Measurements from ENCODE around the gene VPS8.

The VPS8 gene

DNA sequence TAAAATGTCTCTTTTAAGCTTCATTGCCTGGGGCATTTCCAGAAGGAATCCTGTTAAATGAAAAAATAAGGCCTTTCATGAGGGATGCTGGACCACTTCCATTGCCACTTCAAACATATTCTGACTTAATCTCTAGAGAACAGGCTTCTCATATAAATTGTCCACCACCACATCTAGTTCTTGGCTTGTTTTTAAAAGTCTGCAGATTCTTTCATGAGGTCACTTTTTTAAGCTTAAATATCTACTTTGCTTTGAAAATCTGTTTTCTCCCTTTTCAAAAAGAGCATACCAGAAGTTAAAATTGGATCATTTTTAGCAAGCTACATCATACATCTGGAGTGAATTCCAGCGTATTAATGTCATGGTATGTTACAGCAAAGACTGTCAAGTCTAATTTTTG is 209.3 kb downstream of the VPS8 start:
- no peak overlapping the region for H3K4me3 ChIP-seq (replicated peaks; ENCODE audit: insufficient read depth, low read length)
- no peak overlapping the region for H3K27ac ChIP-seq (replicated peaks)
- no peak for DNase-seq (ENCODE audit: low read depth in 1 of 2, low spot score in 1 of 2)
- H3K27me3 ChIP-seq (ENCODE audit: insufficient read depth, poor library complexity, severe bottlenecking): no peaks in the 10 kb centered on the region
- TF ChIP-seq POLR2AphosphoS5 (IDR thresholded peaks at IDR 0.05; ENCODE audit: low read depth) (no peak), REST (IDR thresholded peaks at IDR 0.05; ENCODE audit: insufficient replicate concordance, low read depth) (no peak), CTCF (IDR thresholded peaks at IDR 0.05; ENCODE audit: insufficient read depth, low read length) (no peak), SPI1 (IDR thresholded peaks at IDR 0.05; ENCODE audit: borderline replicate concordance, low read depth) (no peak), GABPA (IDR thresholded peaks at IDR 0.05; ENCODE audit: low read depth) (no peak)

- no peak overlapping the region for H3K27ac ChIP-seq (replicated peaks)
- no peaks in the 10 kb centered on the region for H3K27me3 ChIP-seq (ENCODE audit: insufficient read depth, poor library complexity, severe bottlenecking)
- no peak for TF ChIP-seq POLR2AphosphoS5 (IDR thresholded peaks at IDR 0.05; ENCODE audit: low read depth)
- TF ChIP-seq GABPA (IDR thresholded peaks at IDR 0.05; ENCODE audit: low read depth): no peak
- no peak for TF ChIP-seq REST (IDR thresholded peaks at IDR 0.05; ENCODE audit: insufficient replicate concordance, low read depth)
- TF ChIP-seq SPI1 (IDR thresholded peaks at IDR 0.05; ENCODE audit: borderline replicate concordance, low read depth): no peak
- TF ChIP-seq CTCF (IDR thresholded peaks at IDR 0.05; ENCODE audit: insufficient read depth, low read length): no peak
- DNase-seq (ENCODE audit: low read depth in 1 of 2, low spot score in 1 of 2): no peak
- no peak overlapping the region for H3K4me3 ChIP-seq (replicated peaks; ENCODE audit: insufficient read depth, low read length)
Observed at GRCh38 chr3:185024406-185024805, 212.4 kb downstream of the VPS8 start.

DNA sequence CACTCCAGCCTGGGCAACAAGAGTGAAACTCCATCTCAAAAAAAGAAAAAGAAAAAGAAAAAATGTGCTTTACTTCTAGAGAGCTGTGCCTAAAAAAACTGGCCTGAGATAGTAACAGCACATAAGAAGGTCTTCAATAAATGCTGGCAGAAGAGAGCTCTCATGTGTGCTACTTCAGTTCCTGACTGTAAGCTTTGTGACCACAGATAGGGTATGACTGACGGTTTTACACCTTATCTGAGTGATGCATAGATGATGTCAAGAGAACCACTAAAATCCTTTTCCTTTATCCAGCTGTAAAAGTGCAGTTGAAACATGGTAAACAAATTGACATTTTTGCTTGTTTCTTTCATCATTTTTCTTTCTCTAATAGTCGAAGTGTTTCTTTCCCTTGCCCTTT is 213.0 kb downstream of the VPS8 start:
- no peak for DNase-seq (ENCODE audit: low read depth in 1 of 2, low spot score in 1 of 2)
- Histone ChIP-seq H3K4me3 (replicated peaks; ENCODE audit: insufficient read depth, low read length) (no peak overlapping the region), H3K27ac (replicated peaks) (no peak overlapping the region), H3K27me3 (ENCODE audit: insufficient read depth, poor library complexity, severe bottlenecking) (no peaks in the 10 kb centered on the region)
- no peak for TF ChIP-seq CTCF (IDR thresholded peaks at IDR 0.05; ENCODE audit: insufficient read depth, low read length)
- TF ChIP-seq GABPA (IDR thresholded peaks at IDR 0.05; ENCODE audit: low read depth): no peak
- TF ChIP-seq POLR2AphosphoS5 (IDR thresholded peaks at IDR 0.05; ENCODE audit: low read depth): no peak
- TF ChIP-seq REST (IDR thresholded peaks at IDR 0.05; ENCODE audit: insufficient replicate concordance, low read depth): no peak
- no peak for TF ChIP-seq SPI1 (IDR thresholded peaks at IDR 0.05; ENCODE audit: borderline replicate concordance, low read depth)
